ENCODE results near the gene ZNF630.
A peak's percentile ranks its signal among the peaks of the same experiment; 100 is the strongest.
"Not testable (repeated sequence)": the region's sequence is repeated elsewhere in the genome, so short reads cannot be mapped to it uniquely, and the experiment has no call there.

Gene ZNF630

GRCh38 chrX:48028091-48028490 lies 43.3 kb downstream of the ZNF630 start:
- no peak for DNase-seq (ENCODE audit: low spot score)

DNA sequence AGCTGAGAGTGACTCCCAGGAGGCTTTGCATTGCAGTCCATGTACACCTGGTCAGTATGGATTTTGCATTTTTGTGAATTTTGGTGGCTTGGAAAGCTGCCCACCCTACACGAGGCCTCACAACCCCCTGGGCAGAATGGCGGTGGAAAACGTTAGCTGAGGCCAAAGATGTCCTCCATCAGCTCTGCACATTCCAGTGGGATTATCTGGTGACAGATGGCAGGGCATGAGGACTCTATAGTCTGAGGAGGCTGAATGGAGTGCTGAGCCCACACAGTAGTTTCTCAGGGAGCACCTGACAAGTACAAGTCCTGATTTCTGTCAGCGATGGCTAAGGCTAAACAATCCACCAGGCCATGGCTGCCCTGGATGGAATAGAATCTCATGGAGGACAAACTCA lies 43.9 kb downstream of the ZNF630 start:
- not testable (repeated sequence) for DNase-seq (ENCODE audit: low spot score)

- DNase-seq (ENCODE audit: low spot score) = peak; percentile 83
These were observed 45.9 kb downstream of the ZNF630 start for GRCh38 chrX:48025561-48025960.

- no peak for DNase-seq (ENCODE audit: low spot score)
These were observed 48.7 kb downstream of the ZNF630 start for GRCh38 chrX:48022738-48023137.

DNA sequence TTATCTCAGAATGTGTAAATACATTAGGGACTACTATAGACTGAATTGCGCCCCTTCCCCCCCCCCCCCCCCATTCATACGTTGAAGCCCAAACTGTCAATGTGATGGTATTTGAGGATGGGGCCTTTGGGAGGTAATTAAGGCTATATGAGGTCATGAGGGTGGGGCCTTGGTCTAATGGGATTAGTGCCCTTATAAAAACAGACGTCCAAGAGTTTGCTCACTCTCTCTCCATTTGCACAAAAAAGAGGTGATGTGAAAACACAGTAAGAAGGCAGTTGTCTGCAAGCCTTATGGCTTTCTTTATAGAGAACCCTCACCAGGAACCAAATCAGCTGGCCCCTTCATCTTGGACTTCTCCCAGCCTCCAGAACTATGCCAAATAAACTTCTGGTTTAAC lies 49.3 kb downstream of the ZNF630 start:
- DNase-seq (ENCODE audit: low spot score) = no peak

DNA sequence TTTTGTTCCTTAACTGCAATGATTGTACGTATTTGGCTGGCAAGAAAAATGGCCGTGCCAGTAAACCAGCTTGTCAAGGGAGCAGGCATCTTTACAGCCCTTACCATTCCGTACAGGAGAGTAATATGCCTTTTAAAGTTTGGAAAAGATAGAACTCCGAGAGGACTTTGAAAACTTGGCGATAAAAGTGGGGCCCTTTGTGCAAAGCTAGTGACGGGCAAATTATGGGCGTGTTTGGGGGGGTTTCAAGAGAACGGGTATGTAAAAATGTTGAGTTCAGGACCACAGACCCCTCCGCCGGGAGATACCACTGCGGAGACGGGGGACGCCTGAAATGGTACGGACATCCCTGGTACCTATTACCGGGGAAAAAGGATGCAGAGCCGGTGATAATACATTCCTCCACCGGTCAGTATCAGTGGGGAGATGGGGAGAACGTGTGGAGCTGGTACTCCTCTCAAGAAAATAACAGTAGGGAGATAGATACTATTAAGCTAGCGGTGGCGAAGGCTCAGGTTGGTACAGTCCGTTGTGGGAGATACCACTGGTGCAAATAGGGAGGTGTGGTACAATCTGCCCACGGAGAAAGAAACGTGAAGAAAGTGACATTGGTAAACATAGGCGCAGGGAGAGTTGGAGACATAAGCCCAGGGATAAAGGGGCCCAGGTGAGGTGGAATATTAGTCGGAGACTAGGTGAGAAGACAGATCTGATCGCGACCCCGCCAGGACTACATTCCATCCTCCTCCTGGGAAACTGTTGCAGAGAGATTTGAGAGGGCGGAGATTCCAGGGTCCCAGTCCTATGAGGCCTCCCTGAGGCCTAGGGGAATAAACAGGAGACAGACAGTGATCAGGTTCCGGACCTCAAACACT lies 50.2 kb downstream of the ZNF630 start:
- DNase-seq (ENCODE audit: low spot score) = peak; percentile 77

GRCh38 chrX:48020472-48020871 lies 51.0 kb downstream of the ZNF630 start:
- DNase-seq (ENCODE audit: low spot score) = not testable (repeated sequence)

DNA sequence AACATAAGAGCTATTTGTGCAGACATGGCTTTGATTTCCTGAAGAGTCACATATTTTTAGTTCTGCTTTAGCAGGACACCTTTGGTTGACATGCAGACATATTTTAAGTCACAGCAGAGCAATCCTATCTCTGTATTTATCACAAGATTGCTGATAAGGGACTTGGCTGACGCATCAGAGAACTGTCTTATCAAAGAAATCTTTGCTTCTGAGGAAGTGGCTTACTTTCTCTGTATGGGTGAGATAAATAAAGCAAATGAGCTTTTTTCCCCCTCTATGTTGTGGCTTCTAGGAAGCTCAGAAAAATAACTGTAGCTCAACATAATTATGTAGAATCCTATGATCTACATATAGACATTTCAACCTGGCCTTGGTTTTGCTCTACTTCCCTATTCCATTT lies 51.5 kb downstream of the ZNF630 start:
- DNase-seq (ENCODE audit: low spot score) = not testable (repeated sequence)

- DNase-seq (ENCODE audit: low spot score) = not testable (repeated sequence)
These were observed 54.7 kb downstream of the ZNF630 start for GRCh38 chrX:48016583-48017310.

DNA sequence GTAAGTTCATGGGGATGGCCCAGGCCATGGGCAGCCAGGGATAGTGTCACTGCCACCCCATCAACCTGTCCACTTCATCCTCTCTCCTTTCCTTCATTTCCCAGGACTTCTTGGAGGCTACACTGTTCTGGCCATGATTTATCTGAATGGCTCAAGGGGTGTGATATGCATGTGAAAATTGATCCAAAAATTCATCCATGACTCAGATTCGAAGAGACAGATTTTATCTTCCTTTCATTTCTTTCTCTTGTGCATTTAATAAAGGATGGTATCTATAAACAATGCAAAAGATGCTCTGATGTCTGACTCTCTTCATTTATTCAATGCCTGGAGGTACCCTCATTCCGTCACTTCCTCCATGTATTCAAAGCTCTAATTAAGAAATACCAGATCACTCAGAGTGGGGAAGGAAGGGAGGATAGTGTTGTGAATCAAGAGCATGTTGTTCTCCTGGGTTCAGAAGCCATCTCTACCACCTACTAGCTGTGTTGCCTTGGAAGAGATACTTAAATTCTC lies 61.9 kb downstream of the ZNF630 start:
- not testable (repeated sequence) for DNase-seq (ENCODE audit: low spot score)
